CD8-positive, alpha-beta memory T cell (primary cell): ENCODE data around the gene BLOC1S4. TPM values are rescaled to one million over a fixed set of nuclear protein-coding genes. Genes with fewer than 3 reads are reported as not detected.
A peak's percentile ranks its signal among the peaks of the same experiment; 100 is the strongest.

Source experiments
- CTCF ChIA-PET: fragments of 350-600 bp; sonication (Branson Sonifier 250); formaldehyde crosslinking; loops from one replicate; lab custom pipeline; 2021; ENCODE audit warnings: antibody characterized with exemption; lab: Charles Lee
- POLR2A ChIA-PET: fragments of 350-600 bp; sonication (Branson Sonifier 250); formaldehyde crosslinking; loops from one replicate; lab custom pipeline; 2021; ENCODE audit warnings: antibody characterized with exemption; lab: Charles Lee
- DNase-seq, 5 donors: peaks; one replicate each; pipeline versions ENCODE4 v3.0.0 to v3.0.0-alpha.2; 2020 to 2022; ENCODE audit warnings: mixed read lengths in 1 of 5
- H3K27ac ChIP-seq: one replicate; pipeline ENCODE4 v1.7.0; 2013; ENCODE audit warnings: low read depth, mild to moderate bottlenecking, low read length, moderate library complexity
- H3K27me3 ChIP-seq: 2 replicates; pipeline ENCODE4 v1.7.0; 2013; ENCODE audit warnings: low read length, mild to moderate bottlenecking; ENCODE audit not compliant: insufficient read depth, poor library complexity, severe bottlenecking
- H3K36me3 ChIP-seq: 2 replicates; pipeline ENCODE4 v1.7.0; 2013; ENCODE audit warnings: mild to moderate bottlenecking, low read length, moderate library complexity; ENCODE audit not compliant: insufficient read depth
- H3K4me1 ChIP-seq: 2 replicates; pipeline ENCODE4 v1.7.0; 2013; ENCODE audit warnings: mild to moderate bottlenecking, low read length, moderate library complexity; ENCODE audit not compliant: insufficient read depth
- H3K4me3 ChIP-seq: 2 replicates; pipeline ENCODE4 v1.7.0; 2013; ENCODE audit warnings: mild to moderate bottlenecking, low read length
- H3K9me3 ChIP-seq: 2 replicates; pipeline ENCODE4 v1.7.0; 2013; ENCODE audit warnings: mild to moderate bottlenecking, low read length
- H3K27ac Mint-ChIP-seq, 8 donors: one replicate each; pipeline ENCODE4 v1.8.0; 2020 to 2021; ENCODE audit warnings: mixed read lengths in 8 of 8, mild to moderate bottlenecking in 6 of 8, inconsistent platforms in 3 of 8, moderate library complexity in 3 of 8
- H3K27me3 Mint-ChIP-seq, 2 donors: one replicate each; pipeline ENCODE4 v1.8.0; 2020 to 2021; ENCODE audit warnings: mixed read lengths in 2 of 2, mild to moderate bottlenecking in 1 of 2, moderate library complexity in 1 of 2
- H3K36me3 Mint-ChIP-seq, 3 donors: one replicate each; pipeline ENCODE4 v1.8.0; 2020 to 2021; ENCODE audit warnings: mixed read lengths in 3 of 3, inconsistent platforms in 1 of 3, mild to moderate bottlenecking in 1 of 3
- H3K4me1 Mint-ChIP-seq, 3 donors: one replicate each; pipeline ENCODE4 v1.8.0; 2020 to 2021; ENCODE audit warnings: mixed read lengths in 3 of 3, inconsistent platforms in 1 of 3, mild to moderate bottlenecking in 1 of 3
- H3K4me3 Mint-ChIP-seq, 7 donors: one replicate each; pipeline ENCODE4 v1.8.0; 2020 to 2021; ENCODE audit warnings: mixed read lengths in 7 of 7, mild to moderate bottlenecking in 6 of 7, moderate library complexity in 4 of 7, inconsistent platforms in 2 of 7
- H3K9me3 Mint-ChIP-seq, 5 donors: one replicate each; pipeline ENCODE4 v1.8.0; 2020 to 2022; ENCODE audit warnings: mixed read lengths in 5 of 5, mild to moderate bottlenecking in 3 of 5, moderate library complexity in 2 of 5, inconsistent platforms in 1 of 5
- polyA plus RNA-seq: library from polyadenylated mRNA; unstranded; fragments of 300-500 nt; fragmentation: Illumina TruSeq; gene quantifications from one replicate; pipeline ENCODE4 v1.2.3, GENCODE V29; 2021
- total RNA-seq, 2 experiments: library from RNA; stranded (reverse); gene quantifications; one replicate each; pipeline ENCODE4 v1.2.3, GENCODE V29; 2021

Gene BLOC1S4
- total and polyA plus RNA-seq, 3 experiments from 2014 or later, result 21.5 to 96.7 (median 22.9) TPM

- Histone ChIP-seq H3K36me3 (peaks cover 3% of the 10 kb centered on the region), H3K9me3 (no peaks in the 10 kb centered on the region), H3K4me3 (no peak overlapping the region), H3K27ac (no peak overlapping the region), H3K4me1 (peaks cover 34% of the 10 kb centered on the region), H3K27me3 (no peaks in the 10 kb centered on the region)
- POLR2A ChIA-PET, result interaction anchor here (1.0 to 5.8 kb wide), 3 partner anchors 9 to 146 kb away, joined by 3 to 50 read pairs (median 4); partner anchors contain the start of gene MRFAP1L1
- Mint-ChIP-seq H3K27me3 (no peaks in the 10 kb centered on the region), H3K36me3 (peaks cover 0 to 19% (median 0%) of the 10 kb centered on the region in 3 donors), H3K9me3 (peaks cover 0 to 2% (median 0%) of the 10 kb centered on the region in 5 donors), H3K4me1 (peaks cover 29 to 49% (median 48%) of the 10 kb centered on the region in 3 donors), H3K4me3 (peak overlapping the region in 6 of 7 donors; percentile 22 to 85 (median 41)), H3K27ac (peak overlapping the region in 7 of 8 donors; percentile 22 to 87 (median 50))
- CTCF ChIA-PET, result interaction anchor here (0.7 to 29.4 kb wide), 12 partner anchors 9 to 387 kb away, joined by 3 to 369 read pairs (median 6); partner anchors contain the start of genes GRPEL1 and MRFAP1L1
- no peak for DNase-seq
Observed at GRCh38 chr4:6718932-6719610, 3.1 kb downstream of the BLOC1S4 start.

GRCh38 chr4:6719611-6720179 is 3.7 kb downstream of the BLOC1S4 start:
- H3K27me3 Mint-ChIP-seq, result no peaks in the 10 kb centered on the region

GRCh38 chr4:6720202-6720699 is 4.3 kb downstream of the BLOC1S4 start:
- DNase-seq, result peak; percentile 69 to 87 (median 77)
- no peak overlapping the region for H3K4me3 ChIP-seq
- Mint-ChIP-seq H3K27ac (peak overlapping the region in 6 of 8 donors; percentile 21 to 73 (median 60)), H3K4me3 (peak overlapping the region in 6 of 7 donors; percentile 44 to 85 (median 59)), H3K27me3 (no peaks in the 10 kb centered on the region), H3K4me1 (peaks cover 29 to 44% (median 42%) of the 10 kb centered on the region in 3 donors), H3K9me3 (peaks cover 0 to 2% (median 0%) of the 10 kb centered on the region in 5 donors), H3K36me3 (peaks cover 0 to 19% (median 0%) of the 10 kb centered on the region in 3 donors)
- ChIA-PET CTCF (interaction anchor here (0.6 to 29.4 kb wide), 32 partner anchors 8 to 349 kb away, joined by 3 to 369 read pairs (median 4); partner anchors contain the start of genes GRPEL1 and MRFAP1L1), POLR2A (interaction anchor here (1.0 to 5.8 kb wide), 3 partner anchors 46 to 153 kb away, joined by 4 to 50 read pairs (median 12); a partner anchor contains a TSS)
- H3K27me3 ChIP-seq, result no peaks in the 10 kb centered on the region
- H3K27ac ChIP-seq, result no peak overlapping the region
- peaks cover 3% of the 10 kb centered on the region for H3K36me3 ChIP-seq
- no peaks in the 10 kb centered on the region for H3K9me3 ChIP-seq
- H3K4me1 ChIP-seq, result peaks cover 33% of the 10 kb centered on the region

More at GRCh38 chr4:6719611-6720179, 3.7 kb downstream of the BLOC1S4 start:
- POLR2A ChIA-PET, result interaction anchor here (1.0 to 5.8 kb wide), 4 partner anchors 10 to 154 kb away, joined by 3 to 50 read pairs (median 8); partner anchors contain the start of gene MRFAP1L1
- CTCF ChIA-PET, result interaction anchor here (0.7 to 29.4 kb wide), 24 partner anchors 10 to 388 kb away, joined by 3 to 369 read pairs (median 4); partner anchors contain the start of genes GRPEL1 and MRFAP1L1
- Histone ChIP-seq H3K36me3 (peaks cover 3% of the 10 kb centered on the region), H3K9me3 (no peaks in the 10 kb centered on the region), H3K4me1 (peaks cover 34% of the 10 kb centered on the region), H3K27me3 (no peaks in the 10 kb centered on the region), H3K4me3 (no peak overlapping the region), H3K27ac (no peak overlapping the region)
- Mint-ChIP-seq H3K4me1 (peaks cover 29 to 49% (median 47%) of the 10 kb centered on the region in 3 donors), H3K9me3 (peaks cover 0 to 2% (median 0%) of the 10 kb centered on the region in 5 donors), H3K27ac (peak overlapping the region in 5 of 8 donors; percentile 22 to 67 (median 47)), H3K36me3 (peaks cover 0 to 19% (median 0%) of the 10 kb centered on the region in 3 donors), H3K4me3 (peak overlapping the region in 2 of 7 donors; percentile 44 to 85)
- no peak for DNase-seq

GRCh38 chr4:6721121-6721520 is 5.1 kb downstream of the BLOC1S4 start:
- Histone ChIP-seq H3K27me3 (no peaks in the 10 kb centered on the region), H3K27ac (no peak overlapping the region), H3K9me3 (no peaks in the 10 kb centered on the region), H3K4me3 (no peak overlapping the region), H3K36me3 (peaks cover 3% of the 10 kb centered on the region), H3K4me1 (peaks cover 27% of the 10 kb centered on the region)
- POLR2A ChIA-PET, result no interaction called here
- CTCF ChIA-PET, result interaction anchor here (0.7 to 29.4 kb wide), 9 partner anchors 28 to 349 kb away, joined by 3 to 369 read pairs (median 4); partner anchors contain the start of gene GRPEL1
- peaks cover 0 to 15% (median 0%) of the 10 kb centered on the region in 3 donors for H3K36me3 Mint-ChIP-seq
- no peaks in the 10 kb centered on the region for H3K9me3 Mint-ChIP-seq
- DNase-seq, result no peak
- peak overlapping the region in 4 of 8 donors; percentile 7 to 80 (median 66) for H3K27ac Mint-ChIP-seq
- H3K4me3 Mint-ChIP-seq, result peak overlapping the region in 2 of 7 donors; percentile 10 to 40
- no peaks in the 10 kb centered on the region for H3K27me3 Mint-ChIP-seq
- peaks cover 21 to 36% (median 34%) of the 10 kb centered on the region in 3 donors for H3K4me1 Mint-ChIP-seq

GRCh38 chr4:6722891-6723290 is 6.9 kb downstream of the BLOC1S4 start:
- no peak overlapping the region for H3K4me3 Mint-ChIP-seq
- Histone ChIP-seq H3K27me3 (no peaks in the 10 kb centered on the region), H3K4me3 (no peak overlapping the region), H3K27ac (no peak overlapping the region), H3K36me3 (peaks cover 3% of the 10 kb centered on the region), H3K9me3 (no peaks in the 10 kb centered on the region), H3K4me1 (peaks cover 16% of the 10 kb centered on the region)
- POLR2A ChIA-PET, result no interaction called here
- no peaks in the 10 kb centered on the region for H3K27me3 Mint-ChIP-seq
- no peaks in the 10 kb centered on the region for H3K9me3 Mint-ChIP-seq
- no peak for DNase-seq
- CTCF ChIA-PET, result interaction anchor here (1.4 to 3.2 kb wide), 2 partner anchors 147 to 151 kb away, joined by 4 to 13 read pairs; no protein-coding TSS in a partner anchor
- peak overlapping the region in 1 of 8 donors; percentile 66 for H3K27ac Mint-ChIP-seq
- H3K4me1 Mint-ChIP-seq, result peaks cover 16 to 27% (median 23%) of the 10 kb centered on the region in 3 donors
- H3K36me3 Mint-ChIP-seq, result peaks cover 0 to 12% (median 0%) of the 10 kb centered on the region in 3 donors

- no peak overlapping the region for H3K27ac ChIP-seq
- peaks cover 15% of the 10 kb centered on the region for H3K4me1 ChIP-seq
- Mint-ChIP-seq H3K9me3 (no peaks in the 10 kb centered on the region), H3K27ac (no peak overlapping the region), H3K27me3 (no peaks in the 10 kb centered on the region), H3K36me3 (peaks cover 0 to 4% (median 0%) of the 10 kb centered on the region in 3 donors), H3K4me1 (peaks cover 11 to 22% (median 15%) of the 10 kb centered on the region in 3 donors), H3K4me3 (no peak overlapping the region)
- no peak overlapping the region for H3K4me3 ChIP-seq
- POLR2A ChIA-PET, result no interaction called here
- H3K27me3 ChIP-seq, result no peaks in the 10 kb centered on the region
- DNase-seq, result no peak
- no peaks in the 10 kb centered on the region for H3K9me3 ChIP-seq
- no peaks in the 10 kb centered on the region for H3K36me3 ChIP-seq
- CTCF ChIA-PET, result interaction anchor here (1.4 to 3.2 kb wide), 2 partner anchors 146 to 150 kb away, joined by 4 to 13 read pairs; no protein-coding TSS in a partner anchor
Observed at GRCh38 chr4:6723851-6724250, 7.9 kb downstream of the BLOC1S4 start.

- no peak for DNase-seq
- Mint-ChIP-seq H3K4me1 (peaks cover 7 to 16% (median 8%) of the 10 kb centered on the region in 3 donors), H3K36me3 (no peaks in the 10 kb centered on the region), H3K27me3 (no peaks in the 10 kb centered on the region), H3K4me3 (no peak overlapping the region), H3K9me3 (no peaks in the 10 kb centered on the region), H3K27ac (no peak overlapping the region)
- no peak overlapping the region for H3K4me3 ChIP-seq
- H3K27me3 ChIP-seq, result no peaks in the 10 kb centered on the region
- no peaks in the 10 kb centered on the region for H3K9me3 ChIP-seq
- CTCF ChIA-PET, result interaction anchor here (3.2 kb wide), 1 partner anchor 149 kb away, joined by 13 read pairs; no protein-coding TSS in a partner anchor
- no peaks in the 10 kb centered on the region for H3K36me3 ChIP-seq
- peaks cover 15% of the 10 kb centered on the region for H3K4me1 ChIP-seq
- no peak overlapping the region for H3K27ac ChIP-seq
- POLR2A ChIA-PET, result no interaction called here
Observed at GRCh38 chr4:6724421-6725111, 8.6 kb downstream of the BLOC1S4 start.
